ENCODE data around the gene PTPRN2.

DNA sequence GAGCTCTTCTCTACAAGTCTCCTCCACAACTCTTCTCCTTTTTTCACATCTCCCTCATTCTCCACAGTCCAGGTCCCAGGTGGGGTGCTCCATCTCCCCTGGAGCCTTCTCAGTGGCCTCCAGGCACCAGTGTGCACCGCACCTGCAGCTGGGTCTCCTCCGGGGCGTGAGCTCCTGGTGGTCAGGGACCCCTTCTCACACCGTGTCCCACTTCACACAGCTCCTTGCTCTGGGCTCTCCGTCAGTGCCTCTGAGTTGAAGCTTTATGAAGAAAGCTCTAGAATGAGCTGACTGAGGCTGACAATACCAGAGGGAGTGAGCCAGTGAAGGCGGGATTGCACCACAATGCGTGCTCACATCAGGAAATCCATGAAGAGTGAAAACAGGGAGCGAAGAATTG, 960.6 kb downstream of the PTPRN2 start:
- TF ChIP-seq, protein P1, sequence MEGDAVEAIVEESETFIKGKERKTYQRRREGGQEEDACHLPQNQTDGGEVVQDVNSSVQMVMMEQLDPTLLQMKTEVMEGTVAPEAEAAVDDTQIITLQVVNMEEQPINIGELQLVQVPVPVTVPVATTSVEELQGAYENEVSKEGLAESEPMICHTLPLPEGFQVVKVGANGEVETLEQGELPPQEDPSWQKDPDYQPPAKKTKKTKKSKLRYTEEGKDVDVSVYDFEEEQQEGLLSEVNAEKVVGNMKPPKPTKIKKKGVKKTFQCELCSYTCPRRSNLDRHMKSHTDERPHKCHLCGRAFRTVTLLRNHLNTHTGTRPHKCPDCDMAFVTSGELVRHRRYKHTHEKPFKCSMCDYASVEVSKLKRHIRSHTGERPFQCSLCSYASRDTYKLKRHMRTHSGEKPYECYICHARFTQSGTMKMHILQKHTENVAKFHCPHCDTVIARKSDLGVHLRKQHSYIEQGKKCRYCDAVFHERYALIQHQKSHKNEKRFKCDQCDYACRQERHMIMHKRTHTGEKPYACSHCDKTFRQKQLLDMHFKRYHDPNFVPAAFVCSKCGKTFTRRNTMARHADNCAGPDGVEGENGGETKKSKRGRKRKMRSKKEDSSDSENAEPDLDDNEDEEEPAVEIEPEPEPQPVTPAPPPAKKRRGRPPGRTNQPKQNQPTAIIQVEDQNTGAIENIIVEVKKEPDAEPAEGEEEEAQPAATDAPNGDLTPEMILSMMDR (conservative IDR thresholded peaks at IDR 0.05): no peak
- no peak for TF ChIP-seq EZH2 (IDR thresholded peaks at IDR 0.05; ENCODE audit: low read depth)

Data from PC-9 (cell line).